Prostate gland (tissue), 2 donors: ENCODE data around the gene PLSCR4.

ENCODE experiments used
- CTCF ChIP-seq, 4 experiments: fragments of 200-600 bp in 2 of 4; fragments of 450-650 bp in 2 of 4; sonication (generic) in 2 of 4; IDR thresholded peaks; 1 replicate in 3 of 4; 2 replicates in 1 of 4; pipeline ENCODE4 v1.5.1; 2016 to 2019; ENCODE audit warnings: antibody characterized with exemption in 4 of 4, mild to moderate bottlenecking in 2 of 4, moderate library complexity in 2 of 4
- POLR2A ChIP-seq: fragments of 450-650 bp; IDR thresholded peaks from one replicate; pipeline ENCODE4 v1.6.1; 2016; ENCODE audit warnings: antibody characterized with exemption, mild to moderate bottlenecking
- POLR2AphosphoS5 ChIP-seq: sonication (generic); formaldehyde crosslinking; IDR thresholded peaks from one replicate; pipeline ENCODE4 v1.6.1; 2017; ENCODE audit warnings: antibody characterized with exemption

- TF ChIP-seq POLR2A = no peak
- no peak for TF ChIP-seq POLR2AphosphoS5
- no peak for TF ChIP-seq CTCF (IDR thresholded peaks at IDR 0.05)
These were observed 28.5 kb downstream of the PLSCR4 start for GRCh38 chr3:146222204-146223046.
